Astrocyte of the spinal cord (primary cell): ENCODE results near the gene ASAP2.

Experiments
- DNase-seq: peaks from one replicate; pipeline ENCODE4 v3.0.0; 2011; ENCODE audit warnings: low read depth, low spot score
- H3K4me3 ChIP-seq: 2 replicates; pipeline ENCODE4 v1.5.1; 2011; ENCODE audit warnings: low read depth, mild to moderate bottlenecking, low read length, moderate library complexity
- CTCF ChIP-seq: IDR thresholded peaks from 2 replicates; pipeline ENCODE4 v1.5.1; 2012; ENCODE audit warnings: low read depth, mild to moderate bottlenecking, low read length, inconsistent platforms
- in situ Hi-C: cut with HindIII; loops from 2 replicates; pipeline ENCODE4 v1.10.0; 2017; ENCODE audit warnings: low sequenced_read_pairs

Gene ASAP2

GRCh38 chr2:9451231-9451630 is 244.6 kb downstream of the ASAP2 start:
- no peak for DNase-seq
- no peak overlapping the region for H3K4me3 ChIP-seq
- no peak for TF ChIP-seq CTCF
- in situ Hi-C loops: no loop called here
